Astrocyte (in vitro differentiated cells and primary cell): ENCODE measurements around the gene USP35.

ENCODE experiments used
- CTCF ChIP-seq: IDR thresholded peaks from 2 replicates; pipeline ENCODE4 v1.5.1; 2011; ENCODE audit warnings: low read depth, mild to moderate bottlenecking, inconsistent platforms, low read length, moderate library complexity; ENCODE audit not compliant: insufficient read depth
- EZH2 ChIP-seq: IDR thresholded peaks from 2 replicates; pipeline ENCODE4 v1.6.1; 2012; ENCODE audit warnings: mild to moderate bottlenecking, low read length, inconsistent platforms; ENCODE audit not compliant: insufficient read depth

GRCh38 chr11:78199653-78200015 is 10.9 kb downstream of the USP35 start:
- TF ChIP-seq CTCF (no peak), EZH2 (no peak)
